ENCODE data around the gene NEDD4L.

NEDD4L gene

DNA sequence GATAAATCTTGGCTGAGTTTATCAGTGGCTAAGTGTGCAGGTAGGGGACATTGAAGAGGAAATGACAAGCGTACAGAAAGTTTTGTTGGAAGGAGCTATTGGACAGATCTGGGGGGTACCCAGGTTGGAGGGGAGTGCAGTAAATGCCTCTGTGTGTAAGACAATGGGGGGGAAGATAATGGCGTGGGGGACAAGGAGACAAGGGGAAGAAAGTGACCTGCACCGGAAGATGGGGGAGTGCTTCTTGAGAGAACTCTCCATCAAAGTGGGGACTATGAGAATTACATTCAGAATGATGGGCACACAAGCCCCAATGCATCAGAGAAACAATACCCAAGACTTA, 394.9 kb downstream of the NEDD4L start:
- DNase-seq, result no peak

DNA sequence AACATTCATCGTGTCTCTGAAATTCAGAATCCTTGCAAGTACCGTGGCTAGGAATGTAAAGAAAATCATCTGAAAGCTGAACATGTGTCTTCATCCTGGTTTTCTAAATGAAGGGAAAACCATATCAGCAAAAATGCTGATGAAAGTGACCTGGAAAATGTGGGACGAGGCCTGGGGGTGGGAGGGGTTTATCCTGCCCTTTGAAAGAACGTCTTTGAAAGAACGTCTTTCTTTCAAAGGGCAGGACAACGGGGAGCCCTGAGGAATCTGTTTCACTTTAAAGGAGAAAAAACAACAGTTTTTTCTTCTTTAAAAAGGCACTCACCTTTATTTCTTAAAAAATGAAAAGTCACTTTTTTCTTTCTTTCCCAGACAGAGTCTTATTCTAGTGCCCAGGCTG, 399.6 kb downstream of the NEDD4L start:
- DNase-seq, result no peak

DNA sequence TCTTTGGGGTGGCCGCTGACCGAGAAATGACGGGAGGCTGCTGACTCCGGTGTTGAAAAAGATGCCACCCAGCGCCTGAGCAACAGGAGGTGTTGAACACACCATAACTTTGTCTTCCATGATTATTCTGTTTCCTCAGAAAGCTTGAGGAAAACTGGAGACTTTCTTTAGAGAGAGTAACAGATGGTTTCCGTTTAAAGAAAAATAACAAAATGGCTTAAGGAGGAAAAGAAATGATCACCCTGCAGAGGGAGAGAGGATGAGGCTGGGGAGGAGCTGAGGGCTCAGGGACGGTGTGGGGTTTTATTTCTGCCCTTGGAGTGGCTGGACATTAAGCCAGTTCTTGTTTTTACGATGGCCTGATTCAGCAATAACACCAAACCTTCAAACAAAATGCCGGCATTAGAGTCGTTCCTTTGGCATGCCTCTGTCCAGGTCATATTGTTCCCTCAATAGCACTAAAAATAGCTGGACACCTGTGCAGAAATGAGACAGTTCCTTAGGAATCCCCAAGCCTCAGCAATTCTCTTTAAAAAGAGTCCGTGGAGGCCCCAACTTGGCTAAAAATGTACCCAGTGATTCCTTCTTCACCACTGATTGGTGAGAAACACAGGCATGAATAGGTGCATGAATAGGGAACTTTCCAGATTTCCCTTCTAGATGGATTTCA, 402.5 kb downstream of the NEDD4L start:
- DNase-seq, result no peak

DNA sequence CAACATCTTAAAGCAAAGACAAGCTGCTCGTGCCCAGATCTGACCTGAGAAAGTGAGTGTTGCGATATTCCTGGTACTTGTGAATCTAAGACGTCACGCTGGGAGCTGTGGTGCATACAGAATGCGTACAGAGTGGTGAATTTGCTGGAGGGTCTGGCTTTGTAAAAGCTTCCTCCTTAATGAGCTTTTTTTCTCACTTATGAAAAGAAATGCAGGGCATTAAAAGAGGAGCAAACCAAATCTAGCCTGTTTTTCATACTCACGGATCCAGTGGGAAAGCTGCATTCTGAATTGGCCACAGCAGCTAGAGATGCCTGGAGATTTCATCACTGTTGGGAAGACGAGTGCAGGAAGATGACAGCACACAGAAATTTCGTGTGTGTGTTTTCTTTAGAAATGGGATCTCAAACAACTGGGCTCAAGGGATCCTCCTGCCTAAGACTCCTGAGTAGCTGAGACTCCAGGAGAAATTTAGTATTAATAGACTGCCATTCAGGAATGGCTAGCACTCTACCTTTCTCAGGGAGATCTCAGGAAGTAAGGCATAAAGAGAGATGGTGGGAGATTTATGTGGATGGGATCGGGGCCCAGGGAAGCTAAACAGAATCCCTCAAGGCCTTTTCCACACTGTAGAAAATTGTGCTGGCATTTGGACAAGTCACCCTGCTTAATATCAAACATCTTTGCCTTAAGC, 403.5 kb downstream of the NEDD4L start:
- no peak for DNase-seq

DNA sequence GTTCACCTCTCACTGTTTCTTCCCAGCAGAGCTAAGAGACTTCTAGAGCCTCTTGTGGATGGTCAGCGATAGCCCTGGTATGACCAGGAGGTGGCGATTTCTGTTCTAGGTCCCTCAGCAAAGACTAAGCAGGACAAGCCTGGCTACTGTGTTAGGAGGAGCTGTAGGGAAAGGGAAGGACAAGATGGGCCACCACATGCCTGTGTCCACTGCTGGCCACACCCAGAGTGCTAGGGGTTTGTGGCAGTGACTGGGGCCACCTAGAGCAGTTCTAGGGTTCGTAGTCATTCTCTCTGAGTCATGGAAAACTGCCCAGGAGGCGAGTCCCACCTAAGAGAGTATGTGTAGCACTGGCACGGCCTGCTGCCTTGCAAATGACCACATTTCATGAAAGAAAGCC, 405.4 kb downstream of the NEDD4L start:
- no peak for DNase-seq
